ENCODE results near the gene OSBPL10.

GRCh38 chr3:31875437-31875836 lies 105.6 kb downstream of the OSBPL10 start:
- TF ChIP-seq EZH2 (IDR thresholded peaks at IDR 0.05; ENCODE audit: insufficient read depth, poor library complexity, severe bottlenecking) (no peak), EZH2phosphoT487 (IDR thresholded peaks at IDR 0.05; ENCODE audit: insufficient read depth, low read depth) (no peak)

All from GM23248 (cell line).